ENCODE data around the gene ANKRD13A. TPM values are rescaled to one million over a fixed set of nuclear protein-coding genes. Genes with fewer than 3 reads are reported as not detected.

The ANKRD13A gene
- total and polyA plus RNA-seq, 2 donors (not counting 3 experiments of a cell fraction or from before 2014, with no cell fraction given) = 37.0 to 43.9 TPM

GRCh38 chr12:110029290-110029815 is 30.1 kb downstream of the ANKRD13A start:
- Histone ChIP-seq H3K4me1 (ENCODE audit: control insufficient read depth, extremely low read depth, insufficient read depth, low read length) (peaks cover 18% of the 10 kb centered on the region), H3K79me2 (ENCODE audit: control insufficient read depth, insufficient read depth, low read length) (no peaks in the 10 kb centered on the region)

More at GRCh38 chr12:110029290-110029815, 30.1 kb downstream of the ANKRD13A start:
- intact Hi-C loops (cut with micrococcal nuclease) (no loop called here), dilution Hi-C loops (cut with MboI; ENCODE audit: extremely low pct_ligation_motif_present, low sequenced_read_pairs) (no loop called here)
- TF ChIP-seq JUN (IDR thresholded peaks at IDR 0.05; ENCODE audit: borderline replicate concordance, insufficient read depth, insufficient read length, low read depth) = no peak
- TF ChIP-seq POLR2A (IDR thresholded peaks at IDR 0.05; ENCODE audit: low read depth, low read length) = no peak
- TF ChIP-seq POLR2AphosphoS5 (IDR thresholded peaks at IDR 0.05; ENCODE audit: insufficient read depth, low read depth, low read length) = no peak
- no peak for TF ChIP-seq CTCF (IDR thresholded peaks at IDR 0.05; ENCODE audit: extremely low read depth in 1 of 2, insufficient read depth in 1 of 2, low read depth in 1 of 2, low read length in 2 of 2)
- no peak for TF ChIP-seq FOS (IDR thresholded peaks at IDR 0.05; ENCODE audit: borderline replicate concordance, insufficient read depth, low read length)
- Histone ChIP-seq H2AFZ (ENCODE audit: low read depth, low read length) (no peak overlapping the region), H3K36me3 (ENCODE audit: control insufficient read depth in 2 of 2, extremely low read depth in 1 of 2, insufficient read depth in 2 of 2, low read length in 2 of 2) (peaks cover 0 to 12% of the 10 kb centered on the region in 2 experiments), H4K20me1 (replicated peaks; ENCODE audit: control insufficient read depth, extremely low read depth, insufficient read depth, low read length) (no peaks in the 10 kb centered on the region), H3K9ac (replicated peaks; ENCODE audit: extremely low read depth, insufficient read depth, low read length) (no peak overlapping the region), H3K27me3 (ENCODE audit: control insufficient read depth in 2 of 2, insufficient read depth in 2 of 2, low read length in 2 of 2) (no peaks in the 10 kb centered on the region), H3K4me3 (replicated peaks in 1 of 3; ENCODE audit: insufficient read depth in 1 of 3, low read depth in 1 of 3, low read length in 3 of 3) (no peak overlapping the region), H3K4me2 (ENCODE audit: insufficient read depth, low read length) (no peak overlapping the region), H3K9me3 (replicated peaks; ENCODE audit: control insufficient read depth, insufficient read depth, low read length) (no peaks in the 10 kb centered on the region), H3K9me1 (replicated peaks; ENCODE audit: control insufficient read depth, extremely low read depth, insufficient read depth, low read length) (no peaks in the 10 kb centered on the region), H3K27ac (ENCODE audit: insufficient read depth, low read depth, low read length) (no peak overlapping the region)
- FAIRE-seq (no peak), DNase-seq (ENCODE audit: low read depth, low spot score) (no peak)
- no TSS peak for BruUV-seq (replicated peaks)
- ChIA-PET CTCF (interaction anchor here (1.2 to 1.3 kb wide), 2 partner anchors 11 to 17 kb away, joined by 3 to 4 read pairs; no protein-coding TSS in a partner anchor), POLR2A (interaction anchor here (0.6 kb wide), 1 partner anchor 402 kb away, joined by 9 read pairs; no protein-coding TSS in a partner anchor)
